NCI-H128 (cell line): ENCODE results near the gene ABHD10.
A peak's percentile ranks its signal among the peaks of the same experiment; 100 is the strongest.

Experiments
- DNase-seq: peaks from one replicate; lab custom pipeline; 2025; ENCODE audit not compliant: unreplicated experiment; lab: John Stamatoyannopoulos, UW

Gene ABHD10

GRCh38 chr3:111963424-111963823, 15.4 kb upstream of the ABHD10 start:
- no peak for DNase-seq

DNA sequence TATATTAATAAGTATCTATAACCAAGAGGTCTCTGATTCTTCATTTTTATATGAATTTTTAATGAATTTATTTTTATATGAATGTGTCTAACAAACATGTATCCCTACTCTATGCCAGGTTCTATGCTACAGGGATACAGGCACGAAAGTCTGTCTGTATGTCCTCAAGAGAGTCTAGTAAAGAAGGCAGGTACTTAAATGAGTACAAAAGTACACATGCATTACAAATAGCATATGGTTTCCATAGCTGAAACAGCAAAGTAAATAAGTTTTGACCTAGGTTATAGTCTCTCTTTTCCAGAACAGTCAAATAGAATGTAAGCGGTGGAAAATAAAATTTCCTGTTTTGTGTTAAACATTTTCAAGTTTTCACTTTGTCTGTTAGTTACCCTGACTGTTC, 13.3 kb upstream of the ABHD10 start:
- no peak for DNase-seq

GRCh38 chr3:111967068-111967467, 11.8 kb upstream of the ABHD10 start:
- DNase-seq = no peak

DNA sequence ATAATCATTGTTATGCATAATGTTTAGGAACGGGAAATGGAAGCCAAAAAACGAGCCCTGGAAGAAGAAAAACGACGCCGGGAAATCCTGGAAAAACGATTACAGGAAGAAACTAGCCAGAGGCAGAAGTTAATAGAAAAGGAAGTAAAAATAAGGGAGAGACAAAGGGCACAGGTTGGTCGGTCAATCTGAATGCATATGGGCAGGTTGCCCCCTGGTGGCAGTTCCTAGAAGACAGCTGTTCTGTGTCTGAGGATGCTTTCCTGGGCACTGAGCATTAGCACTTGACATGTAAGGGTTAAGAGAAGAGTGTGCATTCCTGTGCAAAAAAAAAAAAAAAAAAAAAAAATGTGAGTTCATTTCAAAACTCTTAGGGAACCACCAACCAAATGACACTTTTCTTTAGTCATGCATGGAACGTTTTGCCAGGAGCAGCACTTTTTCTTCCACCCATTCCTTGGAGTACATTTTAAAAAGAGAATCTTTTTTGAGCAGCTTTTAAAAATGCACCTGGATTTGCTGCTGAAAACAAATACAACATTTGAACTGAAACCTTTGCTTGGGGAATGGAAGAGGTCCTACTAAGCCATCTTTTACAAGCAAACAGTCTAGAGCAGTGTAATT, 11.1 kb upstream of the ABHD10 start:
- peak; percentile 66 for DNase-seq

DNA sequence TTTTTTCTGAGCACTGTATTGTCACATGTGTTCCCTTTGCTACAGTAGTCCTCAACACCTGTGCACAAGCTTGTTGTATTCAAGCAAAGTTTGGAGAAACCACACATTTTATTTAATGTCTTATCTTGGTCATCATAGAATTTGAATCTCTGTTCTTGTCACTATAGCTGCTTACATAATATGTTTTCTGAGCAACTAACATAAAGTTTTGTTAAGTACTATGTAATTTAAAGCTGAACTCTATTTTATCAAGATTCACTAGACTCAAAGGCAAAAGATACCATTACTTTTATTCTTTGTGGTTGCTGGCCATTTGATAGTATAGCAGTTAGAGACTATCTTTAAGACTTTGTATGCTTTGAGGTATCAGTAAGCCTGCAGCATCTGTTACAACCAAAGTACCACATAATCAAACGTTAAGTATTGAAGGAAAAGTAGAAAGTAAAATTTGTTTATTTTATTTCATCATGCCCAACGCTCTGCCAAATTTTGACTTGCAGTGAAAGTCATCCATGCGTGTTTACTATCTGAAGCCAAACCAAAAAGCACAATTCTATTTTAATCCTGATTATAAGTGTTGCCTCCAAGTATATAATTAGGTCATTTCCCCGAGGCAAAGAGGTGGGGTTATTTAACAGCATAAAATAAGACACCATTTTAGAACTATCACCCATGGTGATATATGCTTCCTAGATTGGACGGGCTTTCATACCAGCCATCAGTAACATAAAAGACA, 10.3 kb upstream of the ABHD10 start:
- DNase-seq = no peak

- no peak for DNase-seq
These were observed 8.4 kb upstream of the ABHD10 start for GRCh38 chr3:111970376-111970775.

GRCh38 chr3:111971533-111972130, 7.2 kb upstream of the ABHD10 start:
- DNase-seq = no peak

- DNase-seq = no peak
These were observed 5.9 kb upstream of the ABHD10 start for GRCh38 chr3:111972891-111973290.

DNA sequence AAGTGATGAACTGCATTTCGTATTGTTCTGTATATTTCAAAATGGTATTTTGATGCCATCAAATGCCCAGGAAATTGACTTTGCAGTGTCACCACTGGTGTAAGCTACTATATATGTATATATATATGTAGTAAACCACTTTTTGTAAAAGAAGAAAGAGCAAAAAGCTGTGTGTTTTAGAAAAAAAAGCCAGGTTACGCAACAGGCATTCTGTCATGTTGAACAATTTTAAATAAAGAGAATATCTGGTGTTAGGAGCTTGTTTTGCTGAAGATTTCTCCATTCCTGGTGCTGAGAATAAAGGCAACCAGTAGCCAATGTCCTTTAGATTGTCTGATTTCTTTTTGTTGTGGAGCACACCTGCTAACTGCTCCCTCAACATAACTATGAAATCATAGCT, 3.7 kb upstream of the ABHD10 start:
- no peak for DNase-seq

DNA sequence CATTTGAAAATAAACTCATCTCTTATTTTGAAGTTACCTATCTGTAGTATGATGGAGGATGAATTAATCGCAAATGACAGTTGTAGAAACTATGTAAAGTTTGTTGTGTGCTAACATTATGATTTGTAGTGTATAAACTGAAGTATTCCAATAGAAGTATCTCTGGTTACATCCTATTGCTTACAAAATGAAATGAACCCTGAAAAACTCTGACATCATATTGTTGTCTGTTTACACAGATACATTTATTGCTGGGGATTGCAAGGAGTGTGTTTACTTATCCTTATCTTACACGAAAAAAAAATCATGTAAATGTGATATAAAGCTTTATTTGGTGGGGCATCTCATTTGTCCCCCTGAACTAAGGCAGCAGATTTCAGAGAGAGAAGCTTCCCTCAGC, 2.6 kb upstream of the ABHD10 start:
- no peak for DNase-seq

DNA sequence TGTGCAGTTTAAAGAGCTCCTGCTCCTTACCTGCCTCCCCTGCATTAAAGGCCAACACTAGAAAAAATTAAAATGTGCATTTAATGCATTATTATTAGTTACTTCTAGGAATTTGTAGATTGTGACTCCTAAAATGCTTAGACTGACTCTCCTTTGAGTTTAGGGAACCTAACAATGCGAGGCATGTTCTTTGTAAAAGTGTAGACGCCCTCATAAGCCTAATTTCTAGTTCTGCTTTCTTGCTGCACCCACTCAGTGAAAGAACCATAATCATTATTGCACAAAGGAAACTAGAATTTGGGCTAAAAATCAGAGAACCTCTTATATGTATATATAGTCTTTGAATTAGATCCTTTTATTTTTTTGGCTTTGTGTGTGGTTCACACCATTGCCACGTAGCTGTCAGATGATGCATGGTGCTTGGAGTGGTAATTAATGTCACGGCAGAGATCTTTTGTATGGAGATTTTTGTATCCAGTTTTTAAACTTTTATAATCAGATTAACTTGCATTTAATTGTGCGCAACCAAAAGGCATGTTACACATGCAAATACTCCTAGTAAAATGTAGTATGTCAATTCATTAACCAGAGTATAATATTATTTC, 710 bp downstream of the ABHD10 start:
- no peak for DNase-seq

DNA sequence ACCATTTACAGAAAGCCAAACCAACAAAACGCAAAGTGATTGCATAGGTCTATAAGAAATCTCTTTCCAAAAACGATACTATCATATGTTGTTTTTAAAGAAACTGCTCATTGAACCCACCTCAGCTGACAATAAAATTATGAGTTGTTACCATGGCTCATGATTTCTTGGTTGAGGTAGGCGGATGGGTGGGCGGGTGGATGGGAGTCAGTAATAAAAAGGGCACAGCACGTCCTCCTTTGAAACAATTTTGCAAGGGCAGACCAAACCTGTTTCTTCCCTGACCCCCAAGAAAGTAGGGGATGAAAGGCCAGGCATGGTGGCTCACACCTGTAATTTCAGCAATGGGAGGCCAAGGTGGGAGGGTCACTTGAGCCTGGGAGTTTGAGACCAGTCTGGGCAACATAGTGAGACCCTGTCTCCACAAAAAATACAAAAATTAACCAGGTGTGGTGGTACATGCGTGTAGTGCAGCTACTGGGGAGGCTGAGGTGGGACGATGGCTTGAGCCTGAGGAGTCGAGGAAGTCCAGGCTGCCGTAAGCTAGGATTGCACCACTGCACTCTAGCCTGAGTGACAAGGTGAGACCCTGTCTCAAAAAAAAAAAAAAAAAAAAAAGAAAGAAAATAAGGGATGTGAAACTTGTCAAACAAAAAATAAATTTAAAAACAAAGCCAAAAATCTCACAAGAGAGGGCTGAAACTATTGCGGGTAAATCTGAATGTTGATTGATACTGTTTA, 2.1 kb downstream of the ABHD10 start:
- no peak for DNase-seq

- no peak for DNase-seq
These were observed 2.6 kb downstream of the ABHD10 start for GRCh38 chr3:111981457-111981763.

DNA sequence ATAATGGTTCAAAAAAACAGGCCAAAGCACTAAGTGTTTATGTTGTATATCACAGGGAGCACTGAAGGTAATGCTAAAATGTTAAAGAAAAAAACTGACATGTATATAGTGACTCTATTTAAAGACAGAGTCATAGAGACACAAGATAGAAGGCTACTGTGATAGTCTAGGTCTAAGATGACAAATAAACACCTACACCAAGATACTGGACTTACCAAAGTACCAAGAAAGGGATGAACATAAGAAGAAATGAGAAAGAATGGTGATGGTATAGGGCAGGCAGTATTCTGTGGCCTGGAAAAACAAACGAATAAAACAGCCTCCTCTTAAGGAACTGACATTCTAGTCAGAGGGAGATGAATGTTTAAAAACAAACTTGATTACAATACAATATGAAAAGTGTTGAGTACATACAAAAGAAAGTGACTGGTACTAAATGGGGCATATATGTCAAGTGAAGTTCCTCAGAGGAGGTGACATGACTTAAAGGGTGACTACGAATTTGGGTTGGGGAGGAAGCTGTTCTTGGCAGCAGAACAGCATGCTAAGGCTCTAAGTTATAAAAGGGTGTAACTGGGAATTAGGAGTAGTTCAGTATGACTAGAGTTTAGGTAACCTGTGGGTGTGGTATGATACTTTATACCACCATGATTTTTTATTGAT, 5.9 kb downstream of the ABHD10 start:
- DNase-seq = no peak

- DNase-seq = no peak
These were observed 8.0 kb downstream of the ABHD10 start for GRCh38 chr3:111986800-111987199.

DNA sequence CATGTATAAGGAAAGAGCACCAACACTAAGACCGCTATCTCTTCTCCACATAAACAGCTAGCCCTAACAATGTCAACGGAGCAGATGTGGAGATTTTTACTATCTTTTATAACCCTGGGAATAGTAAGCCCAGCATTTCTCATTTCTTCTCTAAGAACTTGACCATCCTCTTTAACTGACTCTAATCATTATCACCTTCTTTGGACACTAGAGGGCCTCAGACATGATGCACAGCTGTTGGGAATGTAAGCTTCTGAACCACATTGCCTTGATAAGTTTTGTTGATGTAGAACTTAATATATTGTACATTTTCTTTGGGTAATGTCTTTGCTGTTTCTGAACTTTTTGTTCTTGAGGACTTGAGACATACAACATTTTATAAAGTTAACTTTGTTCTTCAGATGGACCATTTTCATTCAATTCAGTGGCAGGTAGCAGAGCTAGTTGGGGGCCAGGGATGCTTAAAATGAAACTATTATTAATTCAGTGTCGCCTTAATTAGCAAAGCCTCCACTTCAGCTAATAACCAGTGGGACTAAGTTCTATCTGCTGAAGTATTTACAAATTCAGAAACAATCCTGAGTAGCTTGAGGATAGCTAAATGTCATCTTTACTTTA, 10.3 kb downstream of the ABHD10 start:
- DNase-seq = peak; percentile 35

DNA sequence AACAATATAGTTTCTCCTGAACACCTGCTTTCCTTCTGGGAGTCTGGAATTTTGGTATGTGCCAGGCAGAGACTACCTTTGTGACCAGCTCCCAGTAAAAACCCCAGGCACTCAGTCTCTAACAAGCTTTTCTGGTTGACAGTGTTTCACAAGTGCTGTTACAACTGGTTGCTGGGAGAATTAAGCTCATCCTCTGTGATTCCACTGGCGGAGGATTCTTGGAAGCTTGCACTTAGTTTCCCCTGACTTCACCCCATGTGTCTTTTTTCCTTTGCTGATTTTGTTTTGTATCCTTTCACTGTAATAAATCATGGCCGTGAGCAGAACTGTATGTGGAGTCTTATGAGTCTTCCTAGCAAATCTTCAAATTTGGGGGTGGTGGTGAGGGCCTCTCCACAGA, 14.2 kb downstream of the ABHD10 start:
- DNase-seq = no peak

- peak; percentile 80 for DNase-seq
These were observed 20.0 kb downstream of the ABHD10 start, which contains the start of gene TAGLN3 for GRCh38 chr3:111998636-111999483. TAGLN3 (plus strand) TSS chr3:111998922; CDS start chr3:111999423, 501 bp downstream.

DNA sequence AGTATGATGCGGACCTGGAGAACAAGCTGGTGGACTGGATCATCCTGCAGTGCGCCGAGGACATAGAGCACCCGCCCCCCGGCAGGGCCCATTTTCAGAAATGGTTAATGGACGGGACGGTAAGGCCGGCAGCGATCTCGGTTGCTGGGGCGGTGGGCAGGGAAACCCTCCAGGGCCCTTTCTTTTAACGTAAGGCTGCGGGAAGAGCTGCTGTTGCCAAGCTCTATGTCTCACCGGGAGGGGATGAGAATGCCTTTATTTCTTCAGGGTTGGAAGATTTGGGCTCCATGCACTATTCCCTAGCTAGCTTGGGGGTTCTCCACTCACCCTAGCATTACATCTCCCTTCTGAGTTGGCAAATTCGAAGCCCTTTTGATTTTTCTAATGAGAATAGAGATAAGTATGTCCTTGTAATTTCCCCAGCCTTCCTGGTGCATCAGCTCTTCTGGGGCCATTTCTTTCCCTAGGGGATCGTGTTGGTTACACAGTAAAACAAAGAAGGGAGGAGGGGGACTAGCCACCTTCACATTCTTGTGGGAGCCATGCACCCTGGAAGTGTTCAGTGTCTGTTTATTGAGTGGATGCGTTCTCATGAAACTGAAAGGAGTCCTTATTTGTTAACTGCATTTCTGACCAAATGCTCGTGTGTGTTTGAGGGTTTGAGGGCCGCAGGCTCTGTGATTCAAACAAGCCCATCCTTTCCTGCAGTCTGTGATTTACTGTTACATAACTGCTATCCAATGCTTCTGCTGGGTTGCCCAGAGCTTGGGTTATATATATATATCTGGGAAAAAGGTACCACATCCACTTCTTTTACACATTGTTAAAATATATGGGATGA, 20.9 kb downstream of the ABHD10 start:
- no peak for DNase-seq
